Lung (tissue), 12 donors: ENCODE data around the gene CNPY3. TPM values are rescaled to one million over a fixed set of nuclear protein-coding genes. Genes with fewer than 3 reads are reported as not detected.

ENCODE experiments used
- ATAC-seq: fragments of 200-7000 bp; cut with Tn5 transposase; one replicate; pipeline ENCODE4 v1.9.1; 2020; ENCODE audit warnings: moderate number of reproducible peaks; ENCODE audit not compliant: insufficient read depth, low FRiP score
- DNase-seq, 3 donors: peaks; one replicate each; pipeline ENCODE4 v3.0.0-alpha.2; 2013 to 2017
- H3K27ac ChIP-seq, 2 donors: one replicate each; pipeline ENCODE4 v1.5.1; 2013; ENCODE audit warnings: mild to moderate bottlenecking in 2 of 2, moderate library complexity in 2 of 2, control low read depth in 1 of 2, inconsistent platforms in 1 of 2, low read depth in 1 of 2, low read length in 1 of 2
- H3K27me3 ChIP-seq, 3 donors: one replicate each; pipeline ENCODE4 v1.5.1; 2013; ENCODE audit warnings: low read length in 2 of 3; ENCODE audit not compliant: control insufficient read depth in 3 of 3, insufficient read depth in 3 of 3
- H3K36me3 ChIP-seq, 4 donors: one replicate each; pipeline ENCODE4 v1.5.1; 2013; ENCODE audit warnings: low read length in 4 of 4, mild to moderate bottlenecking in 1 of 4, moderate library complexity in 1 of 4; ENCODE audit not compliant: control insufficient read depth in 4 of 4, insufficient read depth in 4 of 4
- H3K4me1 ChIP-seq, 5 donors: one replicate each; pipeline ENCODE4 v1.5.1; 2013; ENCODE audit warnings: low read length in 5 of 5, mild to moderate bottlenecking in 2 of 5, moderate library complexity in 1 of 5; ENCODE audit not compliant: control insufficient read depth in 5 of 5, insufficient read depth in 5 of 5
- H3K4me3 ChIP-seq: one replicate; pipeline ENCODE4 v1.5.1; 2013; ENCODE audit warnings: mild to moderate bottlenecking, control low read depth, moderate library complexity
- H3K9ac ChIP-seq, 2 donors: one replicate each; pipeline ENCODE4 v1.5.1; 2013; ENCODE audit warnings: low read length in 2 of 2, control low read depth in 1 of 2; ENCODE audit not compliant: insufficient read depth in 1 of 2
- H3K9me3 ChIP-seq, 4 donors: one replicate each; pipeline ENCODE4 v1.5.1; 2013; ENCODE audit warnings: low read length in 3 of 4, mild to moderate bottlenecking in 1 of 4, moderate library complexity in 1 of 4; ENCODE audit not compliant: control insufficient read depth in 4 of 4, insufficient read depth in 3 of 4
- CTCF ChIP-seq: IDR thresholded peaks from 2 replicates; pipeline ENCODE4 v1.5.1; 2012; ENCODE audit warnings: mild to moderate bottlenecking; ENCODE audit errors: control extremely low read depth, extremely low read depth
- WGBS, 2 donors: extraction: QIAGEN DNeasy Blood & Tissue Kit; methylation state at CpG; one replicate each; pipeline ENCODE4 v1.1.7; 2013; 5-methylcytosine and 5-hydroxymethylcytosine counted together
- polyA plus RNA-seq, 2 donors: library from polyadenylated mRNA; stranded (reverse); fragments of 200-250 nt; gene quantifications; one replicate each; pipeline ENCODE4 v1.2.1, GENCODE V29; 2013
- total RNA-seq, 2 donors: library from RNA; depleted of rRNA in 1 of 2; stranded (reverse); fragments of >200 nt in 1 of 2; gene quantifications; one replicate each; pipeline ENCODE4 v1.2.1, GENCODE V29; 2014 to 2021
- donor health status: control.
- donor health status: control.
- donor health status: Bipolar disorder and iron deficiency.
- donor health status: healthy.
- donor health status: DM: yes; HTN: yes; CAD: no.

CNPY3 gene
- total and polyA plus RNA-seq, 4 donors: 36.0 to 90.5 (median 56.2) TPM

DNA sequence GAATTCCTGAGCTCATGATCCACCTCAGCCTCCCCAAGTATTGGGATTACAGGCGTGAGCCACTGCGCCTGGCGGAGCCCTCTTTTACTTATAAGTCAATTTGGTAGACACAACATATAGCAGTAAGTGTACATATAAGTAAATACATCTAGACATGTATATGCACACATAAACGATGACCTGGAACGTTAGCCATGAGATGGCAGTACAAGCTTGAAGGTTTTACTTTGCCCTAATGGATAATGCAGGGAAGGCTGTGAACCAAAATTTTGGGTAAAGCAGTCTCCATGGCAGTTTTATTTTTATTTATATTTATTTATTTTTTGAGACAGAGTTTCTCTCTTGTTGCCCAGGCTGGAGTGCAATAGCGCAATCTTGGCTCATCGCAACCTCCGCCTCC lies 28.8 kb downstream of the CNPY3 start:
- WGBS, 2 donors: 83 to 93% methylated on average over 8 of the region's 8 CpGs
- DNase-seq (peak in 2 of 3 donors; percentile 13 to 43), ATAC-seq (no peak)
- no peak for TF ChIP-seq CTCF
- Histone ChIP-seq H3K27me3 (peaks cover 0 to 4% (median 3%) of the 10 kb centered on the region in 3 donors), H3K9me3 (no peaks in the 10 kb centered on the region), H3K4me3 (no peak overlapping the region), H3K27ac (no peak overlapping the region), H3K4me1 (peaks cover 0 to 14% (median 2%) of the 10 kb centered on the region in 5 donors), H3K36me3 (peaks cover 0 to 13% (median 3%) of the 10 kb centered on the region in 4 donors), H3K9ac (no peak overlapping the region)

GRCh38 chr6:42959917-42960242 lies 30.6 kb downstream of the CNPY3 start:
- H3K36me3 ChIP-seq: peaks cover 0 to 18% (median 7%) of the 10 kb centered on the region in 4 donors
- no peak overlapping the region for H3K9ac ChIP-seq
- H3K9me3 ChIP-seq: no peaks in the 10 kb centered on the region
- H3K4me1 ChIP-seq: peaks cover 0 to 14% (median 2%) of the 10 kb centered on the region in 5 donors
- DNase-seq (no peak), ATAC-seq (no peak)
- peaks cover 0 to 4% (median 3%) of the 10 kb centered on the region in 3 donors for H3K27me3 ChIP-seq
- no peak overlapping the region for H3K4me3 ChIP-seq
- H3K27ac ChIP-seq: peak overlapping the region in 1 of 2 donors; percentile 52
- 14 to 47% methylated on average over 13 of the region's 13 CpGs for WGBS, 2 donors
- no peak for TF ChIP-seq CTCF

GRCh38 chr6:42960243-42961019 lies 31.2 kb downstream of the CNPY3 start, which contains the start of gene GNMT:
Gene GNMT, plus strand, starts transcription at chr6:42960754. Its CDS starts 14 bp downstream, at chr6:42960768.
- Histone ChIP-seq H3K27ac (peak within 1 kb of the TSS in 1 of 2 donors; percentile 54), H3K4me3 (peak within 1 kb of the TSS; percentile 8)
- WGBS, 2 donors: 3% methylated on average over 61 to 62 of the region's 62 CpGs

More at GRCh38 chr6:42960243-42961019, 31.2 kb downstream of the CNPY3 start, which contains the start of gene GNMT:
- no peaks in the 10 kb centered on the region for H3K9me3 ChIP-seq
- TF ChIP-seq CTCF: no peak
- DNase-seq (peak; percentile 25 to 54 (median 43)), ATAC-seq (peak; percentile 85)
- peaks cover 0 to 23% (median 9%) of the 10 kb centered on the region in 4 donors for H3K36me3 ChIP-seq
- H3K4me1 ChIP-seq: peaks cover 0 to 14% (median 2%) of the 10 kb centered on the region in 5 donors
- peaks cover 0 to 4% (median 3%) of the 10 kb centered on the region in 3 donors for H3K27me3 ChIP-seq
- H3K9ac ChIP-seq: no peak within 1 kb of the TSS
